GM12878 (cell line): ENCODE data around the gene GTF2H1. TPM values are rescaled to one million over a fixed set of nuclear protein-coding genes. Genes with fewer than 3 reads are reported as not detected.
A peak's percentile ranks its signal among the peaks of the same experiment; 100 is the strongest.

Experiments used
- ATAC-seq: fragments of 200-7000 bp; cut with Tn5 transposase; 3 replicates; pipeline ENCODE4 v1.9.1; 2020; ENCODE audit warnings: mild to moderate bottlenecking, moderate library complexity
- BruUV-seq: library from RNA; stranded (reverse); fragments of 400-500 nt; replicated peaks from 2 replicates; lab custom pipeline; 2021; lab: Mats Ljungman, UMichigan
- CTCF ChIA-PET: fragments of 300-600 bp; sonication (Branson Sonifier 250); formaldehyde crosslinking; extraction: SDS; loops from one replicate; lab custom pipeline; 2021; ENCODE audit warnings: inconsistent platforms; lab: Yijun Ruan, JAX
- POLR2A ChIA-PET: fragments of 350-600 bp; formaldehyde crosslinking; extraction: SDS; loops from one replicate; lab custom pipeline; 2021; ENCODE audit warnings: inconsistent platforms; lab: Charles Lee
- RAD21 ChIA-PET: fragments of 300-600 bp; sonication (Branson Sonifier 250); formaldehyde crosslinking; loops from one replicate; lab custom pipeline; 2023; ENCODE audit warnings: antibody characterized with exemption; ENCODE audit not compliant: unreplicated experiment; lab: Charles Lee
- SMC1A ChIA-PET: fragments of 300-600 bp; sonication (Branson Sonifier 250); formaldehyde crosslinking; loops from one replicate; lab custom pipeline; 2023; ENCODE audit not compliant: unreplicated experiment, uncharacterized antibody; lab: Charles Lee
- DNase-seq: peaks from one replicate; pipeline ENCODE4 v3.0.0-alpha.2; 2011; ENCODE audit warnings: low read depth, low spot score
- FAIRE-seq: peaks from 3 replicates; lab custom pipeline; 2011; peaks lifted over from hg19 to GRCh38; lab: Jason Lieb, UNC
- H2AFZ ChIP-seq: 2 replicates; pipeline ENCODE4 v1.6.0; 2011; ENCODE audit warnings: low read depth, low read length, control low read depth; ENCODE audit not compliant: control insufficient read depth
- H3K27ac ChIP-seq: 2 replicates; pipeline ENCODE4 v1.5.1; 2011; ENCODE audit warnings: control low read depth; ENCODE audit not compliant: control insufficient read depth, insufficient read depth
- H3K27me3 ChIP-seq, 2 experiments: replicated peaks in 1 of 2; 2 replicates each; pipeline versions ENCODE4 v1.6.0 to v1.6.1; 2011; ENCODE audit warnings: low read length in 1 of 2; ENCODE audit not compliant: control insufficient read depth in 2 of 2, insufficient read depth in 2 of 2
- H3K36me3 ChIP-seq, 2 experiments: 2 replicates each; pipeline ENCODE4 v1.5.1; 2011; ENCODE audit warnings: low read length in 1 of 2; ENCODE audit not compliant: control insufficient read depth in 2 of 2, insufficient read depth in 2 of 2
- H3K4me1 ChIP-seq: 2 replicates; pipeline ENCODE4 v1.6.1; 2011; ENCODE audit warnings: mild to moderate bottlenecking, low read length, moderate library complexity, mixed read lengths; ENCODE audit not compliant: control insufficient read depth, insufficient read depth
- H3K4me2 ChIP-seq: 2 replicates; pipeline ENCODE4 v1.6.0; 2011; ENCODE audit warnings: control low read depth; ENCODE audit not compliant: control insufficient read depth, insufficient read depth
- H3K4me3 ChIP-seq: fragments of 200-600 bp; sonication (generic); 2 replicates; pipeline ENCODE4 v1.5.1; 2016
- H3K79me2 ChIP-seq: 2 replicates; pipeline ENCODE4 v1.6.0; 2011; ENCODE audit warnings: low read length; ENCODE audit not compliant: control insufficient read depth, insufficient read depth
- H3K9ac ChIP-seq: 2 replicates; pipeline ENCODE4 v1.8.0; 2011; ENCODE audit warnings: low read length, control low read depth, mixed read lengths; ENCODE audit not compliant: control insufficient read depth, insufficient read depth
- H3K9me3 ChIP-seq: replicated peaks from 3 replicates; pipeline ENCODE4 v1.5.1; 2011; ENCODE audit warnings: mild to moderate bottlenecking, low read length; ENCODE audit not compliant: control insufficient read depth, insufficient read depth
- H4K20me1 ChIP-seq: 2 replicates; pipeline ENCODE4 v1.6.0; 2011; ENCODE audit not compliant: control insufficient read depth, insufficient read depth
- ELK1 ChIP-seq: IDR thresholded peaks from 2 replicates; pipeline ENCODE4 v1.6.1; 2012; ENCODE audit warnings: low read depth, low read length, improper control_type of control experiment
- RAD51 ChIP-seq: fragments of 450-650 bp; IDR thresholded peaks from 2 replicates; pipeline ENCODE4 v1.6.1; 2016; ENCODE audit warnings: moderate library complexity, mild to moderate bottlenecking, inconsistent platforms
- RELB ChIP-seq: fragments of 450-650 bp; IDR thresholded peaks from 2 replicates; pipeline ENCODE4 v1.6.1; 2017; ENCODE audit warnings: low read depth, mild to moderate bottlenecking, moderate library complexity
- RUNX3 ChIP-seq: IDR thresholded peaks from 2 replicates; pipeline ENCODE4 v1.6.1; 2012; ENCODE audit warnings: low read length, inconsistent platforms
- WGBS: methylation state at CpG from one replicate; pipeline ENCODE4 v1.1.6; 2016; ENCODE audit warnings: low lambda C conversion rate; ENCODE audit not compliant: insufficient replicate concordance, insufficient coverage; ENCODE audit errors: missing lambda C conversion rate; 5-methylcytosine and 5-hydroxymethylcytosine counted together
- in situ Hi-C: fragments of 300-500 bp; cut with MboI; formaldehyde crosslinking; loops from 9 replicates; pipeline ENCODE4 v1.14.3; 2018; ENCODE audit warnings: mixed read lengths
- intact Hi-C: fragments of 100-400 bp; cut with micrococcal nuclease; formaldehyde crosslinking; loops from one replicate; pipeline ENCODE4 v1.14.2; 2022; ENCODE audit not compliant: unreplicated experiment
- polyA plus RNA-seq, 11 experiments: library from polyadenylated mRNA; depleted of rRNA in 4 of 11; unstranded in 6 of 11; stranded (reverse) in 5 of 11; fragments of >200 nt; fragmentation: Nextera tagmentation in 4 of 11; fragmentation: Illumina TruSeq in 1 of 11; extraction: Ambion mirVana in 4 of 11; extraction: Trizol in 1 of 11; gene quantifications; 1 replicate in 1 of 11; 2 replicates in 10 of 11; pipeline versions ENCODE4 v1.2.1 to v1.2.3, GENCODE V29; 2011 to 2016; ENCODE audit warnings: inconsistent platforms in 2 of 11, missing spikeins in 2 of 11, low read depth in 1 of 11
- total RNA-seq, 4 experiments: library from RNA; depleted of rRNA in 3 of 4; stranded (reverse); fragments of >200 nt in 3 of 4; fragmentation: Illumina TruSeq in 1 of 4; extraction: Trizol in 1 of 4; gene quantifications; 2 replicates each; pipeline versions ENCODE4 v1.2.1 to v1.2.3, GENCODE V29; 2013 to 2021

The GTF2H1 gene
- total and polyA plus RNA-seq, 10 of the 15 experiments (the other 5 are each of a cell fraction or from before 2014, with no cell fraction given): 36.7 to 68.8 (median 46.6) TPM

- peak overlapping the region; percentile 52 for H3K4me2 ChIP-seq
- ATAC-seq: peak; percentile 17; the same call in 1 of the 3 replicates
- no TSS peak for BruUV-seq
- in situ Hi-C loops: no loop called here
- CTCF ChIA-PET: interaction anchor here (0.7 to 2.7 kb wide), 3 partner anchors 88 to 319 kb away, joined by 3 to 12 read pairs (median 3); no protein-coding TSS in a partner anchor
- peak; percentile 53 for TF ChIP-seq RUNX3
- TF ChIP-seq RELB: peak; percentile 11; the same call in 1 of the 2 replicates
- TF ChIP-seq ELK1: no peak
- TF ChIP-seq RAD51: no peak
- TF ChIP-seq, all 136 proteins: peak for 2
- no peak for DNase-seq
- no peaks in the 10 kb centered on the region for H3K27me3 ChIP-seq
- no peaks in the 10 kb centered on the region for H4K20me1 ChIP-seq
- ChIA-PET RAD21 (interaction anchor here (1.0 kb wide), 1 partner anchor 22 kb away, joined by 3 read pairs; no protein-coding TSS in a partner anchor), SMC1A (interaction anchor here (2.6 kb wide), 1 partner anchor 89 kb away, joined by 9 read pairs; no protein-coding TSS in a partner anchor), POLR2A (no interaction called here)
- H3K9me3 ChIP-seq: no peaks in the 10 kb centered on the region
- WGBS: 0% methylated on average over 1 of the region's 1 CpG
- no peak for FAIRE-seq
- peaks cover 4 to 14% of the 10 kb centered on the region in 2 experiments for H3K36me3 ChIP-seq
- intact Hi-C loops: no loop called here
- H2AFZ ChIP-seq: no peak overlapping the region
- peak overlapping the region; percentile 57 for H3K27ac ChIP-seq
- H3K4me1 ChIP-seq: peaks cover 31% of the 10 kb centered on the region
- peaks cover 46% of the 10 kb centered on the region for H3K79me2 ChIP-seq
- no peak overlapping the region; the same call in 1 of the 2 replicates for H3K9ac ChIP-seq
- peak overlapping the region; percentile 28; the same call in 1 of the 2 replicates for H3K4me3 ChIP-seq
These were observed 9.9 kb downstream of the GTF2H1 start for GRCh38 chr11:18332302-18332701.
